Diencephalon (tissue), 1 donor: ENCODE results near the gene METRN. TPM values are rescaled to one million over a fixed set of nuclear protein-coding genes. Genes with fewer than 3 reads are reported as not detected.

Experiments
- total RNA-seq: library from RNA; depleted of rRNA; stranded (reverse); fragments of >200 nt; gene quantifications from one replicate; pipeline ENCODE4 v1.2.3, GENCODE V29; 2014

Gene METRN
- 74.5 TPM for total RNA-seq

DNA sequence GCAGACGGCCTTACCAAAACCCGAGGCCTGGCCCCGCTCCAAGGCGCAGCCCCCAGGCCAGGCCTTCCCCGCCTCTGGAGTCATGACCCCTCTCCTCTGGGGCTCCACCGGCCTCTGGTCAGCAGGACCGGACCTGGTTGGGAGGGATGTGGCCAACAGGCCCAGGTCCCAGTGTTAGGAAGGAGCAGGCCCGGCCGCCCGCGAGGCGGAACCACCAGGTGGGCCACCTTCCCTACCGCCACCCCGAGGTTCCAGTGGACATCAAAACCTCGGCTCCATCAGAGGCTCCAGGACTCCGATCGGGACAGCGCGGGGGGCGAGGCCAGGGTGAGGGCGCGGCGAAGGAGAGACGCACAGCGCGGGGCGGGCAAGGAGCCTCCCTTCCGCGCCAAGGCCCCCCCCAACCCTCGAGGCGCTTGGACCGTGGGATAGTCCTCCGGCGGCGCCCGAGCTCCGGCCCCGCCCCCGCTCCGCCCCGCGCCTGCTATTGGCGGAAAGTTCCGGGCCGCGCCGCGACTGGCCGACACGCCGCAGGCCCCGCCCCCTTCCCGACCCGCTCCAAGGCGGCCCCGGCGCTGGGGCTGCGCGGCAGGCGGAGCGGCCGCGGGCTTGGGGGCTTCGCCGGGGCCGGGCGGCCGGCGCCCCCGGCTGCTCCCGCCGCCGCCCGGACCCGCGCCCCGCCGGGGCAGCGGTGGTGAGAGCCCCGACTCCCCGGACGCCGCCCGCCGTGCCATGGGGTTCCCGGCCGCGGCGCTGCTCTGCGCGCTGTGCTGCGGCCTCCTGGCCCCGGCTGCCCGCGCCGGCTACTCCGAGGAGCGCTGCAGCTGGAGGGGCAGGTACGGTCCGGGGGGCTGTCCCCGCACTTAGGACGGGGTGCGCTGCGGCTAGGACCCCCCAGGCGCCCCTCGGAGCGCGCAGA, at the start of gene METRN:
Gene METRN, plus strand, starts transcription at position 561 of the 919 bp plus-strand sequence. Its CDS starts 172 bp downstream, at position 733.

DNA sequence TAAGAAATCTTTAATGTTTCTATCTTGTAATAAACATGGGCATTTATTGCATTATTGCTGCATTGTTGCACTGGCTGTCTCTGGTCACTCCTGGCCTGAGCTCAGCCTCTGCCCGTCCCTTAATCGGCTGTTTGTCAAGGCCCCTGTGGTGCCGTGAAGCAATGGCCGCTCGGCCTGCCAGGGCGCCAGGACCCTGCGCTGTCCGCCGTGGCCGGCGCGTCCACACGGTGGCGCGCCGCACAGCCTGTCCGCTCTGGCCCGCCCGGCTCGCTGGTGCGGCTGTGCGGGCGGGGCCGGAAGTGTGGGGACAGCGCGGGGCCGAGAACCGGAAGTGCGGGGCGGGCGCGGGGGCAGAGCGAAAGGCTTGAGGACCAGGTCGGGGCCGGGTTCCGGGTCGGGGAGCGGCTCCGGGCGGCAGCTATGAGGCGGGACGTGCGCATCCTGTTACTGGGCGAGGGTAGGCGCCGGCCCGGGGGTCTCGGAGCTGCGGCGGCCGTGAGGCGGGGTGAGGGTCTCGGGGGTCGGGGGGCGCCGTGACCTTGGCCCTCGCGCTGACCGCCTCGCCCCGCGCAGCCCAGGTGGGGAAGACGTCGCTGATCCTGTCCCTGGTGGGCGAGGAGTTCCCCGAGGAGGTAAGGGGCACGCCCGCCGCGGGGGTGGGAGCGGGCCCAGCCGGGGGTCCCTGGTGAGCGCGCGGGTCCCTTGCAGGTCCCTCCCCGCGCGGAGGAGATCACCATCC, 47.0 kb upstream of the METRN start, which contains the start of gene RHOT2:
Gene RHOT2, plus strand, starts transcription at position 353 of the 739 bp plus-strand sequence. Its CDS starts 68 bp downstream, at position 421.

GRCh38 chr16:674968-675883, 39.7 kb upstream of the METRN start, which contains the start of gene RHBDL1:
TSS of gene RHBDL1 (plus strand) at chr16:675671. CDS start at chr16:675791, 120 bp downstream.

DNA sequence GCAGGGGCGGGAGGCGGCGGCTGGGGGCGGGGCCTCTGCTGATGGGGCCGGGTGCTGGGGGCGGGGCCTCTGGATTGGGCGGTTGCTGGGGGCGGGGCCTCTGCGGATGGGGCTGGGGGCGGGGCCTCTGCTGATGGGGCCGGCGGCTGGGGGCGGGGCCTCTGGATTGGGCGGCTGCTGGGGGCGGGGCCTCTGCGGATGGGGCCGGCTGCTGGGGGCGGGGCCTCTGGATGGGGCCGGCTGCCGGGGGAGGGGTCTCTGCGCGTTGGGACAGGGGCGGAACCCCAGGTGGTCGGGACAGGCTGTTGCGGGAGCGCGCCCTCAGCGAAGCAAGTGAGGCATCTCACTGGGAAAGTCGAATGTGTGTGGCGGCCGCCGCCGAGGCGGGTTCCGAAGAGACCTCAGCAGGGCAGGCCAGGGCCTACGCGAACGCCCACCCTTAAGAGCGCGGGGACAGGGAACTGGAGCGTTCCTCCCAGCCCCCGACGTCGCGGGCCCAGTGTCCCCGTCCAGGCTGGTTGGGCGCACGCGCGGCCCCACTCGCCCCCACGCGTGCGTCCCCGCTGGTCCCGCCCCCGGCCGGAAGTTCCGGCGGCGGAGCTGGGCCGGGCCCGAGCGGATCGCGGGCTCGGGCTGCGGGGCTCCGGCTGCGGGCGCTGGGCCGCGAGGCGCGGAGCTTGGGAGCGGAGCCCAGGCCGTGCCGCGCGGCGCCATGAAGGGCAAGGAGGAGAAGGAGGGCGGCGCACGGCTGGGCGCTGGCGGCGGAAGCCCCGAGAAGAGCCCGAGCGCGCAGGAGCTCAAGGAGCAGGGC, 34.9 kb upstream of the METRN start, which contains the start of gene STUB1:
Gene STUB1, plus strand, starts transcription at position 597 of the 811 bp plus-strand sequence. Its CDS starts 116 bp downstream, at position 713.

GRCh38 chr16:684071-684794, 30.7 kb upstream of the METRN start, which contains the start of gene JMJD8:
TSS of gene JMJD8 (minus strand) at chr16:684334. CDS start at chr16:684319, 15 bp downstream.

GRCh38 chr16:705431-706188, 9.3 kb upstream of the METRN start, which contains the start of gene FBXL16:
TSS of gene FBXL16 (minus strand) at chr16:705801. CDS start at chr16:697405, 8,396 bp downstream.

DNA sequence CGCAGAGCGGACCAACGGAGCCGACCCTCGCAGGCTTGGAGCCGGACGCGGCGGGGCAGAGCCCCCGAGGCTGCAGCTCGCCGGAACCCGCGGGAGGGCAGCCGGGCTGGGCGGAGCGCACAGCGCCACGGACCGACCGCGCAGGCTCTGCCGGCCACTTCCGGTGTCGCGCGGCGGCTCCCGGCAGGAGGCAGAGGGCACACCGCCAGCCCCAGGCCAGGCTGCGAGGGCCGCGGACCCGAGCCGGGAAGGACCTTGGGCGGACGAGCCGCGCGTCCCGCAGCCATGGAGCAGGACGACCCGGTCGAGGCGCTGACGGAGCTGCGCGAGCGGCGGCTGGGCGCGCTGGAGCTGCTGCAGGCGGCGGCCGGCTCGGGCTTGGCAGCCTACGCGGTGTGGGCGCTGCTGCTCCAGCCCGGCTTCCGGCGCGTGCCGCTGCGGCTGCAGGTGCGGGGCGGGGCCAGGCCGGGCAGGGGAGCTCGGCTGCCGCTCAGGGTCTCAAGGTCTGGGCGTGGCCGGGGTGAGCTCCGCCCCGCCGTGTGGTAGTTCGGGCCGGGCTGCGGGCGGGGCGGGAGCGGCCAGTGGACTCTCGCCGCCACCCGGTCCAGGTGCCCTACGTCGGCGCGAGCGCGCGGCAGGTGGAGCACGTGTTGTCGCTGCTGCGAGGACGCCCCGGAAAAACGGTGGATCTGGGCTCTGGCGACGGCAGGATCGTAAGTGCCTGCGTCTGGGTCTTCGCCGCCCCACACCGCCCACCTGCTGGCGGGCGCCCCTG, 6.3 kb downstream of the METRN start, which contains the start of gene ANTKMT:
Gene ANTKMT, plus strand, starts transcription at position 157 of the 775 bp plus-strand sequence. Its CDS starts 129 bp downstream, at position 286.

DNA sequence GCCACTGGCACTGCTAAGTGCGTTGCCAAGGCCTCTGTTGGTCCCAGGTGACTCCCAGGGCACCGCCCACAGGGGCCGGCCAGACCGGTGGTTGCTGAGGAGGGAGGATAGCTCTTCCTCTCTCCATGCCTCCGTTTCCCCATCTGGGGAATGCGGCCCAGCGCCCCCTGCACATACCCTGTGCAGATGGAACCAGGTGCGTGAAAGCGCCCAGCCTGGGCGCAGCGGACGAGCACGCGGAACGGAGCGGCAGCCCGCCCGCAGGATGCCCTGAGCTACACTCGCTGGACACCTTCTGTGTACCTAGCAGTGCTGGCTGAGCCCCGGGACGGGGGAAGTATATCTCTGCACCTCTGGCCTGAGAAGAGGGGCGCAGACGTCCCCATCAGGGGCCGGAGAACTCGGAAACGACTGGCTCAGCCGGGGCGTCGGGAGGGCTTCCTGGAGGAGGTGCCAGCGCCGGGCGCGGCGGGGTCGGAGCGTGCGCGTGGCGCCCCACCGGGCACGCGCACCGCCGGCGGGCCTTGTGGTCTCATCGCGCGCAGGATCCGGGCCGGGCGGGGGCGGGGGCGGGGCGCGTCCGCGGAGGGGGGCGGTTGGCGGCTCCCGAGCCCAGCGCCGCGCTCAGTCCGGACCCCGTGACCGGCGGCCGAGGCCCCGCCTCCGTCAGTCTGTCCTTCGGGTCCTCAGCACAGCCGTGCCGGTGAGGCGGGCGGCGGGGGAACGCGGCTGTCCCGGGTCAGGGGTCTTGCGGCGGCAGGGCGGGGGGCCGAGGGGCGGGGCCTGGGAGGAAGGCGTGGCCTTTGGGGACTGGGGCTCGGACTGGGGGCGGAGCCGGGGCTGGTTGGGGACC, 11.7 kb downstream of the METRN start, which contains the start of the genes CCDC78 and HAGHL:
Gene CCDC78, minus strand, starts transcription at position 6 of the 853 bp plus-strand sequence. CDS start 76 bp downstream, outside the sequence.
Gene HAGHL, plus strand, starts transcription at position 669 of the 853 bp plus-strand sequence. CDS start 404 bp downstream, outside the sequence.

DNA sequence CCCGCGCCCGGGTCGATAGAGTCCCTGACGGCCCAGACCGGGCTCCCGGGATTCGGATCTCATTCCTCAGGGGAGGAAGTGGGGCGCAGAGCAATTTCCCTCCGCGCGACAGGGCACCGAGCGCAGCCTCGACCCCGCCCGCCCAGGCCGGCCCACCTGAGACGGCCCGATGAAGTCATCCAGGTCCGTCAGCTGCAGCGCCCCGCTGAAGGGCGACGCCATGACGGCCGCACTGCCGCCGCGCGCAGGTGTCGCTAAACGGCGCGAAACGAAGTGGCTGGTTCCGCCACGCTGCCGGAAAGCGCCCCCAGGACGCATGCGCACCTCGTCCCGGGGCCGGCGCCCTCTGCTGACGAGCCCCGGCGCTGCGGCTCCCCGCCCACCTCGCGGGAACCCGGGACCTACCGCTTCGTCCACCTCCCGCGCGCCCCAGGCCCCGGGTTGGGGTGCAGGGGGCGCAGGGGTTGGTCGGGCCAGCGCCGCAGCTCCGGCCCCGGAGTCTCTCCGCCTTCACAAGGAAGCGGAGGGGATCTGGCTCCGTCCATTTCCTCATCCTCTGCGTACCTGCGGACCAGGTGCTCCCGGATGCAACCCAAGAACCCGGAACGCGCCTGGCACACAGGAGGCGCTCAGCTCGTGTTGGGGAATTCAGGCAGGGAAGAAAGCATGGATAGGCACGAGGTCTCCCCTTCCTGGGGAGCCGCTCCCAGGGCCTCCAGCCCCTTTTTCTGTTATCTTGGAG, 26.0 kb downstream of the METRN start, which contains the start of gene CIAO3:
Gene CIAO3, minus strand, starts transcription at position 234 of the 742 bp plus-strand sequence. Its CDS starts 12 bp downstream, at position 222.

DNA sequence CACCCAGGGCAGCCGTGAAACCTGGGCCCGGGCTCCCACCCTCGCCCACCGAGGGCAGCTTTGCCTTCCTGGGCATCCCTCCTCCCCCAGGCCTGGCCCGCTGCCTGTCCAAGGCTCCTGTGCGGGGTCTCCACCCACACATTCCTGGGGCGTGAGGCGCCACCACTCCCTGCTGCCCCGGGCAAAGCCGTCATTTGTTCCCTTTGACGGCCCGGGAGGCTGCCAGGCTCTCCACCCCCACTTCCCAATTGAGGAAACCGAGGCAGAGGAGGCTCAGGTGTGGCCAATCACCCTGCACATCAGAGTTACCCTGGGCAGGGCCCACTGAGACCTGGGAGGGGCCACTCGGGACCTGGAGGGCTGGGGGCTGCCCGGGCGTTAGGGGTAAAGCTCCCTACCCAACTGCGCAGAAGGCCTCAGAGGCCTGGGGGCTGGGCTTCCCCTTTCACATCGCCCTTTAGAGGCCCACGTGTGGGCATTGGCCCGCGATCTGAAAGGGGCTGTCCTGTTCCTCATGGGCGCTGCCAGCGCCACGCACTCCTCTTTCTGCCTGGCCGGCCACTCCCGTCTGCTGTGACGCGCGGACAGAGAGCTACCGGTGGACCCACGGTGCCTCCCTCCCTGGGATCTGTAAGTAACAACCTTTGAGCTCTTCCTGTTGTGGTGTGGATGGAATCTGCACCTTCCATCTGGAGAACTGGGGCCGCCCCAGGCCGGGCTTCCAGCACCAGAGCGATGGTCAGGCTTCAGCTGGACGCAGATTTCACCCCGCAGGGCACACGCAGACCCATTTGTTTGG, 45.8 kb downstream of the METRN start, which contains the start of gene MSLN:
Gene MSLN, plus strand, starts transcription at position 190 of the 799 bp plus-strand sequence. CDS start 1,947 bp downstream, outside the sequence.

Other genes with a start within 250 kb of the METRN start
- gene CAPN15, start 187.4 kb upstream of the METRN start, total RNA-seq, result 12.2 TPM
- gene PRR35, start 154.7 kb upstream of the METRN start, total RNA-seq, result not detected
- 0.69 TPM for gene NHLRC4, start 148.1 kb upstream of the METRN start, total RNA-seq
- 28.8 TPM for gene PIGQ, start 145.2 kb upstream of the METRN start, total RNA-seq
- 24.2 TPM for gene RAB40C, start 125.1 kb upstream of the METRN start, total RNA-seq
- 0.46 TPM for gene WFIKKN1, start 84.1 kb upstream of the METRN start, total RNA-seq
- gene METTL26, start 78.8 kb upstream of the METRN start, total RNA-seq, result 30.7 TPM
- 13.8 TPM for gene MCRIP2, start 73.3 kb upstream of the METRN start, total RNA-seq
- gene WDR90, start 65.8 kb upstream of the METRN start, total RNA-seq, result 12.5 TPM
- 33.7 TPM for gene RHOT2, start 47.0 kb upstream of the METRN start, total RNA-seq
- 7.4 TPM for gene RHBDL1, start 39.4 kb upstream of the METRN start, total RNA-seq
- 81.2 TPM for gene STUB1, start 34.7 kb upstream of the METRN start, total RNA-seq
- gene JMJD8, start 30.8 kb upstream of the METRN start, total RNA-seq, result 23.5 TPM
- gene WDR24, start 24.7 kb upstream of the METRN start, total RNA-seq, result 5.1 TPM
- 10.8 TPM for gene FBXL16, start 9.3 kb upstream of the METRN start, total RNA-seq
- gene ANTKMT, start 6.0 kb downstream of the METRN start, total RNA-seq, result 19.6 TPM
- 8.8 TPM for gene CCDC78, start 11.3 kb downstream of the METRN start, total RNA-seq
- gene HAGHL, start 12.0 kb downstream of the METRN start, total RNA-seq, result 12.2 TPM
- 51.4 TPM for gene CIAO3, start 25.9 kb downstream of the METRN start, total RNA-seq
- not detected for gene MSLN, start 45.6 kb downstream of the METRN start, total RNA-seq
- 13.6 TPM for gene RPUSD1, start 73.3 kb downstream of the METRN start, total RNA-seq
- 7.2 TPM for gene CHTF18, start 73.5 kb downstream of the METRN start, total RNA-seq
- not detected for gene GNG13, start 85.6 kb downstream of the METRN start, total RNA-seq